ENCODE results near the gene RAB26.
"Not testable (repeated sequence)": the region's sequence is repeated elsewhere in the genome, so short reads cannot be mapped to it uniquely, and the experiment has no call there.

- TF ChIP-seq CTCF (IDR thresholded peaks at IDR 0.05; ENCODE audit: low read length); EZH2phosphoT487 (IDR thresholded peaks at IDR 0.05; ENCODE audit: low read length); EZH2 (optimal IDR thresholded peaks at IDR 0.05; ENCODE audit: low read depth, low read length): not testable (repeated sequence)
These were observed 12.5 kb upstream of the RAB26 start, which contains the start of gene PKD1 for GRCh38 chr16:2135770-2136490.
